H1 (cell line): ENCODE measurements around the gene CRADD. TPM values are rescaled to one million over a fixed set of nuclear protein-coding genes. Genes with fewer than 3 reads are reported as not detected.

Experiments used
- CTCF ChIA-PET: fragments of 300-600 bp; sonication (Branson Sonifier 250); formaldehyde crosslinking; loops from one replicate; lab custom pipeline; 2021; ENCODE audit not compliant: partially characterized antibody; lab: Charles Lee
- POLR2A ChIA-PET: fragments of 300-600 bp; sonication (Branson Sonifier 250); formaldehyde crosslinking; loops from one replicate; lab custom pipeline; 2021; ENCODE audit warnings: inconsistent platforms; ENCODE audit not compliant: partially characterized antibody; lab: Charles Lee
- DNase-seq, 2 experiments: peaks; one replicate each; pipeline versions ENCODE4 v3.0.0 to v3.0.0-alpha.2; 2010 to 2022; ENCODE audit warnings: low spot score in 2 of 2, low read depth in 1 of 2, mixed read lengths in 1 of 2
- FAIRE-seq: peaks from 2 replicates; lab custom pipeline; 2011; peaks lifted over from hg19 to GRCh38; lab: Jason Lieb, UNC
- H2AFZ ChIP-seq: 2 replicates; pipeline ENCODE4 v1.8.1; 2012; ENCODE audit warnings: low read length, inconsistent platforms
- H2AK5ac ChIP-seq: 2 replicates; pipeline ENCODE4 v1.6.1; 2013; ENCODE audit warnings: low read depth, low read length
- H2BK120ac ChIP-seq: replicated peaks from 2 replicates; pipeline ENCODE3; 2013; ENCODE audit warnings: low read depth, low read length, inconsistent platforms
- H2BK12ac ChIP-seq: 2 replicates; pipeline ENCODE4 v1.6.1; 2013; ENCODE audit warnings: low read depth, low read length
- H2BK15ac ChIP-seq: 2 replicates; pipeline ENCODE4 v1.6.1; 2013; ENCODE audit warnings: low read length
- H2BK20ac ChIP-seq: 2 replicates; pipeline ENCODE4 v1.6.1; 2013; ENCODE audit warnings: low read length
- H2BK5ac ChIP-seq: 2 replicates; pipeline ENCODE4 v1.6.1; 2013; ENCODE audit warnings: low read depth, low read length
- H3K14ac ChIP-seq: 2 replicates; pipeline ENCODE4 v1.6.1; 2013; ENCODE audit warnings: inconsistent platforms; ENCODE audit not compliant: insufficient read length
- H3K18ac ChIP-seq: 2 replicates; pipeline ENCODE4 v1.6.1; 2013; ENCODE audit warnings: low read length; ENCODE audit errors: extremely low read depth
- H3K23ac ChIP-seq: 2 replicates; pipeline ENCODE4 v1.6.1; 2013; ENCODE audit warnings: inconsistent platforms; ENCODE audit not compliant: insufficient read length
- H3K23me2 ChIP-seq: 2 replicates; pipeline ENCODE4 v1.6.1; 2013; ENCODE audit warnings: low read depth, low read length
- H3K27ac ChIP-seq: 2 replicates; pipeline ENCODE4 v1.6.1; 2011; ENCODE audit warnings: low read depth, low read length, inconsistent platforms
- H3K27me3 ChIP-seq, 4 experiments: replicated peaks in 1 of 4; 1 replicate in 1 of 4; 2 replicates in 3 of 4; pipeline versions ENCODE4 v1.6.1 to v1.8.1; 2011 to 2013; ENCODE audit warnings: low read length in 3 of 4, mild to moderate bottlenecking in 3 of 4, inconsistent platforms in 2 of 4, mixed read lengths in 2 of 4, moderate library complexity in 1 of 4; ENCODE audit not compliant: control insufficient read depth in 3 of 4, insufficient read depth in 3 of 4; ENCODE audit errors: extremely low read depth in 1 of 4
- H3K36me3 ChIP-seq, 4 experiments: 2 replicates each; pipeline versions ENCODE4 v1.6.1 to v1.8.1; 2011 to 2013; ENCODE audit warnings: mild to moderate bottlenecking in 4 of 4, low read length in 3 of 4, moderate library complexity in 2 of 4, control low read depth in 1 of 4, inconsistent platforms in 1 of 4; ENCODE audit not compliant: insufficient read depth in 4 of 4, control insufficient read depth in 2 of 4
- H3K4ac ChIP-seq: replicated peaks from 2 replicates; pipeline ENCODE3; 2013; ENCODE audit warnings: low read length, low read depth, mixed read lengths, inconsistent platforms; ENCODE audit not compliant: insufficient read length
- H3K4me1 ChIP-seq, 4 experiments: replicated peaks in 1 of 4; 1 replicate in 1 of 4; 2 replicates in 3 of 4; pipeline versions ENCODE4 v1.6.1 to v1.8.1; 2011 to 2013; ENCODE audit warnings: low read length in 3 of 4, inconsistent platforms in 2 of 4, mixed read lengths in 1 of 4; ENCODE audit not compliant: insufficient read depth in 4 of 4, control insufficient read depth in 3 of 4
- H3K4me2 ChIP-seq, 2 experiments: 2 replicates each; pipeline versions ENCODE4 v1.6.1 to v1.8.1; 2011 to 2013; ENCODE audit warnings: low read depth in 2 of 2, low read length in 2 of 2, control low read depth in 1 of 2, inconsistent platforms in 1 of 2, mild to moderate bottlenecking in 1 of 2; ENCODE audit not compliant: insufficient read depth in 1 of 2
- H3K4me3 ChIP-seq, 4 experiments: fragments of 200-600, 300-600 bp in 1 of 4; sonication (generic), shearing (Covaris generic), sonication (Bioruptor Twin) in 1 of 4; 2 replicates each; pipeline versions ENCODE4 v1.5.1 to v1.8.1; 2011 to 2016; ENCODE audit warnings: low read length in 4 of 4, low read depth in 3 of 4, control low read depth in 2 of 4, inconsistent platforms in 2 of 4, mild to moderate bottlenecking in 2 of 4, mixed read lengths in 1 of 4, moderate library complexity in 1 of 4; ENCODE audit not compliant: insufficient read depth in 2 of 4; ENCODE audit errors: extremely low read depth in 1 of 4
- H3K56ac ChIP-seq: replicated peaks from 2 replicates; pipeline ENCODE3; 2013; ENCODE audit warnings: low read depth, mild to moderate bottlenecking, mixed read lengths, low read length, inconsistent platforms; ENCODE audit not compliant: insufficient read length
- H3K79me1 ChIP-seq: 2 replicates; pipeline ENCODE4 v1.6.1; 2013; ENCODE audit warnings: low read depth, low read length, control low read depth
- H3K79me2 ChIP-seq, 2 experiments: 2 replicates each; pipeline versions ENCODE4 v1.6.1 to v1.8.1; 2012 to 2013; ENCODE audit warnings: low read length in 2 of 2, mild to moderate bottlenecking in 2 of 2, inconsistent platforms in 1 of 2; ENCODE audit not compliant: insufficient read depth in 2 of 2, control insufficient read depth in 1 of 2
- H3K9ac ChIP-seq, 4 experiments: replicated peaks in 1 of 4; 1 replicate in 1 of 4; 2 replicates in 3 of 4; pipeline versions ENCODE4 v1.6.1 to v1.8.1; 2011 to 2013; ENCODE audit warnings: low read depth in 3 of 4, low read length in 3 of 4, control low read depth in 2 of 4, mild to moderate bottlenecking in 2 of 4, moderate library complexity in 2 of 4, inconsistent platforms in 1 of 4; ENCODE audit errors: extremely low read depth in 1 of 4
- H3K9me3 ChIP-seq, 2 experiments: 2 replicates each; pipeline versions ENCODE4 v1.6.1 to v1.8.1; 2012 to 2013; ENCODE audit warnings: mild to moderate bottlenecking in 2 of 2, moderate library complexity in 2 of 2, control low read depth in 1 of 2, inconsistent platforms in 1 of 2, low read depth in 1 of 2, low read length in 1 of 2, mixed read lengths in 1 of 2; ENCODE audit not compliant: insufficient read depth in 2 of 2
- H4K20me1 ChIP-seq, 2 experiments: replicated peaks in 1 of 2; 2 replicates each; pipeline versions ENCODE3 to v1.8.1; 2011 to 2013; ENCODE audit warnings: inconsistent platforms in 2 of 2, low read length in 2 of 2, mild to moderate bottlenecking in 1 of 2; ENCODE audit not compliant: insufficient read depth in 2 of 2, control insufficient read depth in 1 of 2
- H4K5ac ChIP-seq: 2 replicates; pipeline ENCODE4 v1.6.1; 2013; ENCODE audit warnings: low read length, low read depth, mixed read lengths, inconsistent platforms; ENCODE audit not compliant: insufficient read length
- H4K8ac ChIP-seq: 2 replicates; pipeline ENCODE4 v1.8.0; 2013; ENCODE audit warnings: mild to moderate bottlenecking, moderate library complexity, low read length, inconsistent platforms; ENCODE audit not compliant: insufficient read depth; ENCODE audit errors: extremely low read depth
- H4K91ac ChIP-seq: replicated peaks from 2 replicates; pipeline ENCODE3; 2013; ENCODE audit warnings: low read length, mixed read lengths, inconsistent platforms; ENCODE audit not compliant: insufficient read length
- ASH2L ChIP-seq: fragments of 200-600, 300-600 bp; sonication (generic); IDR thresholded peaks from one replicate; pipeline ENCODE4 v1.7.1; 2017; ENCODE audit warnings: low read length
- ATF3 ChIP-seq: IDR thresholded peaks from 2 replicates; pipeline ENCODE4 v1.6.1; 2011; ENCODE audit warnings: low read depth, mild to moderate bottlenecking, low read length; ENCODE audit not compliant: insufficient read depth
- EP300 ChIP-seq, 2 experiments: IDR thresholded peaks; 1 replicate in 1 of 2; 2 replicates in 1 of 2; pipeline ENCODE4 v1.6.1; 2011 to 2012; ENCODE audit warnings: low read depth in 2 of 2, low read length in 2 of 2, mild to moderate bottlenecking in 2 of 2, borderline replicate concordance in 1 of 2, inconsistent platforms in 1 of 2, moderate library complexity in 1 of 2
- FOSL1 ChIP-seq: IDR thresholded peaks from 2 replicates; pipeline ENCODE4 v1.6.1; 2011; ENCODE audit warnings: mild to moderate bottlenecking, low read depth, low read length, moderate library complexity; ENCODE audit not compliant: insufficient read depth
- KDM1A ChIP-seq: fragments of 200-600, 300-600 bp; sonication (generic); IDR thresholded peaks from 2 replicates; pipeline ENCODE4 v1.7.1; 2016; ENCODE audit warnings: mild to moderate bottlenecking, low read length, borderline replicate concordance
- MAFK ChIP-seq: IDR thresholded peaks from 2 replicates; pipeline ENCODE4 v1.6.1; 2012; ENCODE audit warnings: low read depth, mild to moderate bottlenecking, improper control_type of control experiment, low read length
- PHF8 ChIP-seq: fragments of 200-600 bp; sonication (generic); conservative IDR thresholded peaks from 2 replicates; pipeline ENCODE4 v1.7.1; 2012; ENCODE audit warnings: low read depth, mild to moderate bottlenecking, inconsistent platforms, low read length, moderate library complexity
- POLR2AphosphoS5 ChIP-seq: IDR thresholded peaks from 2 replicates; pipeline ENCODE4 v1.6.1; 2011; ENCODE audit warnings: low read depth, low read length
- SP1 ChIP-seq: IDR thresholded peaks from 2 replicates; pipeline ENCODE4 v1.6.1; 2011; ENCODE audit warnings: low read depth, low read length
- TAF1 ChIP-seq: IDR thresholded peaks from 2 replicates; pipeline ENCODE4 v1.6.1; 2011; ENCODE audit warnings: mild to moderate bottlenecking, low read depth, low read length
- TCF12 ChIP-seq: IDR thresholded peaks from 2 replicates; pipeline ENCODE4 v1.6.1; 2011; ENCODE audit warnings: low read depth, mild to moderate bottlenecking, low read length
- YY1 ChIP-seq: IDR thresholded peaks from 2 replicates; pipeline ENCODE4 v1.6.1; 2011; ENCODE audit warnings: low read depth, mild to moderate bottlenecking, low read length
- WGBS, 2 experiments: shearing (Covaris generic) in 1 of 2; methylation state at CpG; one replicate each; pipeline versions ENCODE4 v1.1.6 to v1.1.7; 2013 to 2015; ENCODE audit warnings: low lambda C conversion rate in 2 of 2, mixed read lengths in 2 of 2, inconsistent platforms in 1 of 2, low coverage in 1 of 2, missing lambda C conversion rate in 1 of 2; ENCODE audit not compliant: insufficient replicate concordance in 2 of 2, insufficient coverage in 1 of 2, insufficient read length in 1 of 2; ENCODE audit errors: extremely low coverage in 1 of 2, missing lambda C conversion rate in 1 of 2; 5-methylcytosine and 5-hydroxymethylcytosine counted together
- polyA plus RNA-seq, 7 experiments: library from polyadenylated mRNA; depleted of rRNA in 3 of 7; stranded (reverse) in 5 of 7; unstranded in 2 of 7; fragments of >200 nt in 5 of 7; fragments of 200-250 nt in 2 of 7; gene quantifications; 1 replicate in 5 of 7; 2 replicates in 1 of 7; 4 replicates in 1 of 7; pipeline versions ENCODE4 v1.2.1 to v1.2.3, GENCODE V29; 2011 to 2013; ENCODE audit warnings: missing spikeins in 2 of 7, mixed read lengths in 2 of 7
- total RNA-seq: library from RNA; stranded (reverse); fragmentation: NEBNext Ultra II Directional; extraction: Animal tissue kit (Norgen Biotek cat#: 25700); gene quantifications from 2 replicates; pipeline ENCODE4 v1.2.1, GENCODE V29; 2021
- TF ChIP-seq, protein P1 (sequence below): IDR thresholded peaks from 2 replicates; pipeline ENCODE4 v1.6.1; 2012; ENCODE audit warnings: low read length, inconsistent platforms

The CRADD gene
- total and polyA plus RNA-seq, 2 of the 8 experiments (the other 6 are each of a cell fraction or from before 2014, with no cell fraction given), result 8.1 to 15.4 TPM

- Histone ChIP-seq H3K23me2 (no peaks in the 10 kb centered on the region), H3K14ac (no peak overlapping the region), H4K91ac (no peak overlapping the region), H3K23ac (no peak overlapping the region), H2BK5ac (no peak overlapping the region), H2BK20ac (no peak overlapping the region), H4K5ac (no peak overlapping the region), H2BK120ac (no peak overlapping the region), H2AFZ (no peak overlapping the region), H3K4me3 (no peak overlapping the region), H3K4me1 (no peaks in the 10 kb centered on the region), H4K20me1 (no peaks in the 10 kb centered on the region), H3K9ac (no peak overlapping the region), H3K27me3 (no peaks in the 10 kb centered on the region), H2BK12ac (no peak overlapping the region), H3K56ac (no peak overlapping the region), H2AK5ac (no peak overlapping the region), H3K18ac (no peak overlapping the region), H3K4ac (no peak overlapping the region), H3K4me2 (no peak overlapping the region), H3K36me3 (no peaks in the 10 kb centered on the region), H3K27ac (no peak overlapping the region), H3K79me2 (no peaks in the 10 kb centered on the region), H2BK15ac (no peak overlapping the region), H3K79me1 (no peaks in the 10 kb centered on the region), H3K9me3 (no peaks in the 10 kb centered on the region), H4K8ac (no peak overlapping the region)
- WGBS, 2 experiments, result 90% methylated on average over 2 of the region's 2 CpGs; no CpG with 5 or more reads in 1 of the 2 experiments
- no peak for FAIRE-seq
- no peak for DNase-seq
- ChIA-PET CTCF (interaction anchor here (0.6 to 1.0 kb wide), 3 partner anchors 80 to 447 kb away, joined by 3 to 4 read pairs (median 3); no protein-coding TSS in a partner anchor), POLR2A (interaction anchor here (1.0 kb wide), 1 partner anchor 57 kb away, joined by 3 read pairs; no protein-coding TSS in a partner anchor)
- TF ChIP-seq EP300 (IDR thresholded peaks at IDR 0.05; ENCODE audit: borderline replicate concordance in 1 of 2, low read depth in 2 of 2, low read length in 2 of 2), result no peak
- TF ChIP-seq YY1, result no peak
- no peak for TF ChIP-seq TAF1
- no peak for TF ChIP-seq ATF3
- no peak for TF ChIP-seq POLR2AphosphoS5
- TF ChIP-seq MAFK, result no peak
- TF ChIP-seq KDM1A, result no peak
- TF ChIP-seq FOSL1, result no peak
- TF ChIP-seq SP1, result no peak
- no peak for TF ChIP-seq ASH2L
- no peak for TF ChIP-seq TCF12
- TF ChIP-seq, protein P1, sequence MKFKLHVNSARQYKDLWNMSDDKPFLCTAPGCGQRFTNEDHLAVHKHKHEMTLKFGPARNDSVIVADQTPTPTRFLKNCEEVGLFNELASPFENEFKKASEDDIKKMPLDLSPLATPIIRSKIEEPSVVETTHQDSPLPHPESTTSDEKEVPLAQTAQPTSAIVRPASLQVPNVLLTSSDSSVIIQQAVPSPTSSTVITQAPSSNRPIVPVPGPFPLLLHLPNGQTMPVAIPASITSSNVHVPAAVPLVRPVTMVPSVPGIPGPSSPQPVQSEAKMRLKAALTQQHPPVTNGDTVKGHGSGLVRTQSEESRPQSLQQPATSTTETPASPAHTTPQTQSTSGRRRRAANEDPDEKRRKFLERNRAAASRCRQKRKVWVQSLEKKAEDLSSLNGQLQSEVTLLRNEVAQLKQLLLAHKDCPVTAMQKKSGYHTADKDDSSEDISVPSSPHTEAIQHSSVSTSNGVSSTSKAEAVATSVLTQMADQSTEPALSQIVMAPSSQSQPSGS, result no peak
- no peak for TF ChIP-seq PHF8
Observed at GRCh38 chr12:93654421-93654820, 22.8 kb upstream of the CRADD start.
